K562 (cell line): ENCODE measurements around the gene RNASEH2A. TPM values are rescaled to one million over a fixed set of nuclear protein-coding genes. Genes with fewer than 3 reads are reported as not detected.

ENCODE experiments used
- HNRNPL ChIP-seq: fragments of 200-400 bp; formaldehyde crosslinking; IDR thresholded peaks from 2 replicates; pipeline ENCODE4 v1.6.1; 2017; ENCODE audit warnings: low read depth, mild to moderate bottlenecking, low read length
- POLR2A ChIP-seq: fragments of 450-650 bp; conservative IDR thresholded peaks from 2 replicates; pipeline ENCODE4 v1.6.1; 2016
- PPARD ChIP-seq: fragments of 250-450 bp; sonication (Bioruptor Pico); IDR thresholded peaks from 2 replicates; pipeline ENCODE4 v1.8.0; 2022; ENCODE audit warnings: inconsistent platforms, mild to moderate bottlenecking, moderate library complexity
- THRAP3 ChIP-seq: fragments of 450-650 bp; IDR thresholded peaks from 2 replicates; pipeline ENCODE4 v1.6.1; 2016; ENCODE audit warnings: mild to moderate bottlenecking, inconsistent platforms, borderline replicate concordance
- polyA plus RNA-seq, 8 experiments: library from polyadenylated mRNA; depleted of rRNA in 4 of 8; stranded (reverse) in 5 of 8; unstranded in 3 of 8; fragments of >200 nt; fragmentation: Nextera tagmentation in 2 of 8; fragmentation: Illumina TruSeq in 1 of 8; extraction: Ambion mirVana in 2 of 8; extraction: Trizol in 1 of 8; gene quantifications; 2 replicates each; pipeline versions ENCODE4 v1.2.1 to v1.2.3, GENCODE V29; 2011 to 2014; ENCODE audit warnings: inconsistent platforms in 1 of 8, missing spikeins in 1 of 8
- total RNA-seq, 7 experiments: library from RNA; depleted of rRNA in 6 of 7; stranded (reverse); fragments of >200 nt in 6 of 7; fragmentation: Illumina TruSeq in 2 of 7; extraction: Trizol in 2 of 7; gene quantifications; 2 replicates each; pipeline versions ENCODE4 v1.2.1 to v1.2.3, GENCODE V29; 2011 to 2021; ENCODE audit warnings: low replicate concordance in 1 of 7
- TF ChIP-seq, protein P1 (sequence below), 2 experiments: fragments of 450-650 bp in 1 of 2; sonication (generic) in 1 of 2; formaldehyde crosslinking in 1 of 2; IDR thresholded peaks; 2 replicates each; pipeline versions ENCODE4 v1.7.1 to v1.9.0; 2016 to 2022; ENCODE audit warnings: inconsistent platforms in 1 of 2, mild to moderate bottlenecking in 1 of 2, missing genetic modification reagents in 1 of 2
- TF ChIP-seq, protein P2 (sequence below): fragments of 200-600 bp; sonication (generic); IDR thresholded peaks from one replicate; pipeline ENCODE4 v1.6.1; 2012; ENCODE audit warnings: mild to moderate bottlenecking, low read depth, low read length, inconsistent platforms

RNASEH2A gene
- total and polyA plus RNA-seq, 9 of the 15 experiments (the other 6 are each of a cell fraction or from before 2014, with no cell fraction given): 22.3 to 78.0 (median 61.7) TPM

- TF ChIP-seq, protein P1, sequence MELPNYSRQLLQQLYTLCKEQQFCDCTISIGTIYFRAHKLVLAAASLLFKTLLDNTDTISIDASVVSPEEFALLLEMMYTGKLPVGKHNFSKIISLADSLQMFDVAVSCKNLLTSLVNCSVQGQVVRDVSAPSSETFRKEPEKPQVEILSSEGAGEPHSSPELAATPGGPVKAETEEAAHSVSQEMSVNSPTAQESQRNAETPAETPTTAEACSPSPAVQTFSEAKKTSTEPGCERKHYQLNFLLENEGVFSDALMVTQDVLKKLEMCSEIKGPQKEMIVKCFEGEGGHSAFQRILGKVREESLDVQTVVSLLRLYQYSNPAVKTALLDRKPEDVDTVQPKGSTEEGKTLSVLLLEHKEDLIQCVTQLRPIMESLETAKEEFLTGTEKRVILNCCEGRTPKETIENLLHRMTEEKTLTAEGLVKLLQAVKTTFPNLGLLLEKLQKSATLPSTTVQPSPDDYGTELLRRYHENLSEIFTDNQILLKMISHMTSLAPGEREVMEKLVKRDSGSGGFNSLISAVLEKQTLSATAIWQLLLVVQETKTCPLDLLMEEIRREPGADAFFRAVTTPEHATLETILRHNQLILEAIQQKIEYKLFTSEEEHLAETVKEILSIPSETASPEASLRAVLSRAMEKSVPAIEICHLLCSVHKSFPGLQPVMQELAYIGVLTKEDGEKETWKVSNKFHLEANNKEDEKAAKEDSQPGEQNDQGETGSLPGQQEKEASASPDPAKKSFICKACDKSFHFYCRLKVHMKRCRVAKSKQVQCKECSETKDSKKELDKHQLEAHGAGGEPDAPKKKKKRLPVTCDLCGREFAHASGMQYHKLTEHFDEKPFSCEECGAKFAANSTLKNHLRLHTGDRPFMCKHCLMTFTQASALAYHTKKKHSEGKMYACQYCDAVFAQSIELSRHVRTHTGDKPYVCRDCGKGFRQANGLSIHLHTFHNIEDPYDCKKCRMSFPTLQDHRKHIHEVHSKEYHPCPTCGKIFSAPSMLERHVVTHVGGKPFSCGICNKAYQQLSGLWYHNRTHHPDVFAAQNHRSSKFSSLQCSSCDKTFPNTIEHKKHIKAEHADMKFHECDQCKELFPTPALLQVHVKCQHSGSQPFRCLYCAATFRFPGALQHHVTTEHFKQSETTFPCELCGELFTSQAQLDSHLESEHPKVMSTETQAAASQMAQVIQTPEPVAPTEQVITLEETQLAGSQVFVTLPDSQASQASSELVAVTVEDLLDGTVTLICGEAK (IDR thresholded peaks at IDR 0.05): peak; percentile 56; the same call in 1 of the 2 replicates
- TF ChIP-seq, protein P1 (CRISPR knock-in tag; IDR thresholded peaks at IDR 0.05): no peak
- TF ChIP-seq POLR2A (peak; percentile 98), PPARD (CRISPR knock-in tag) (no peak), HNRNPL (peak; percentile 51; the same call in 1 of the 2 replicates), THRAP3 (no peak)
- TF ChIP-seq, protein P2, sequence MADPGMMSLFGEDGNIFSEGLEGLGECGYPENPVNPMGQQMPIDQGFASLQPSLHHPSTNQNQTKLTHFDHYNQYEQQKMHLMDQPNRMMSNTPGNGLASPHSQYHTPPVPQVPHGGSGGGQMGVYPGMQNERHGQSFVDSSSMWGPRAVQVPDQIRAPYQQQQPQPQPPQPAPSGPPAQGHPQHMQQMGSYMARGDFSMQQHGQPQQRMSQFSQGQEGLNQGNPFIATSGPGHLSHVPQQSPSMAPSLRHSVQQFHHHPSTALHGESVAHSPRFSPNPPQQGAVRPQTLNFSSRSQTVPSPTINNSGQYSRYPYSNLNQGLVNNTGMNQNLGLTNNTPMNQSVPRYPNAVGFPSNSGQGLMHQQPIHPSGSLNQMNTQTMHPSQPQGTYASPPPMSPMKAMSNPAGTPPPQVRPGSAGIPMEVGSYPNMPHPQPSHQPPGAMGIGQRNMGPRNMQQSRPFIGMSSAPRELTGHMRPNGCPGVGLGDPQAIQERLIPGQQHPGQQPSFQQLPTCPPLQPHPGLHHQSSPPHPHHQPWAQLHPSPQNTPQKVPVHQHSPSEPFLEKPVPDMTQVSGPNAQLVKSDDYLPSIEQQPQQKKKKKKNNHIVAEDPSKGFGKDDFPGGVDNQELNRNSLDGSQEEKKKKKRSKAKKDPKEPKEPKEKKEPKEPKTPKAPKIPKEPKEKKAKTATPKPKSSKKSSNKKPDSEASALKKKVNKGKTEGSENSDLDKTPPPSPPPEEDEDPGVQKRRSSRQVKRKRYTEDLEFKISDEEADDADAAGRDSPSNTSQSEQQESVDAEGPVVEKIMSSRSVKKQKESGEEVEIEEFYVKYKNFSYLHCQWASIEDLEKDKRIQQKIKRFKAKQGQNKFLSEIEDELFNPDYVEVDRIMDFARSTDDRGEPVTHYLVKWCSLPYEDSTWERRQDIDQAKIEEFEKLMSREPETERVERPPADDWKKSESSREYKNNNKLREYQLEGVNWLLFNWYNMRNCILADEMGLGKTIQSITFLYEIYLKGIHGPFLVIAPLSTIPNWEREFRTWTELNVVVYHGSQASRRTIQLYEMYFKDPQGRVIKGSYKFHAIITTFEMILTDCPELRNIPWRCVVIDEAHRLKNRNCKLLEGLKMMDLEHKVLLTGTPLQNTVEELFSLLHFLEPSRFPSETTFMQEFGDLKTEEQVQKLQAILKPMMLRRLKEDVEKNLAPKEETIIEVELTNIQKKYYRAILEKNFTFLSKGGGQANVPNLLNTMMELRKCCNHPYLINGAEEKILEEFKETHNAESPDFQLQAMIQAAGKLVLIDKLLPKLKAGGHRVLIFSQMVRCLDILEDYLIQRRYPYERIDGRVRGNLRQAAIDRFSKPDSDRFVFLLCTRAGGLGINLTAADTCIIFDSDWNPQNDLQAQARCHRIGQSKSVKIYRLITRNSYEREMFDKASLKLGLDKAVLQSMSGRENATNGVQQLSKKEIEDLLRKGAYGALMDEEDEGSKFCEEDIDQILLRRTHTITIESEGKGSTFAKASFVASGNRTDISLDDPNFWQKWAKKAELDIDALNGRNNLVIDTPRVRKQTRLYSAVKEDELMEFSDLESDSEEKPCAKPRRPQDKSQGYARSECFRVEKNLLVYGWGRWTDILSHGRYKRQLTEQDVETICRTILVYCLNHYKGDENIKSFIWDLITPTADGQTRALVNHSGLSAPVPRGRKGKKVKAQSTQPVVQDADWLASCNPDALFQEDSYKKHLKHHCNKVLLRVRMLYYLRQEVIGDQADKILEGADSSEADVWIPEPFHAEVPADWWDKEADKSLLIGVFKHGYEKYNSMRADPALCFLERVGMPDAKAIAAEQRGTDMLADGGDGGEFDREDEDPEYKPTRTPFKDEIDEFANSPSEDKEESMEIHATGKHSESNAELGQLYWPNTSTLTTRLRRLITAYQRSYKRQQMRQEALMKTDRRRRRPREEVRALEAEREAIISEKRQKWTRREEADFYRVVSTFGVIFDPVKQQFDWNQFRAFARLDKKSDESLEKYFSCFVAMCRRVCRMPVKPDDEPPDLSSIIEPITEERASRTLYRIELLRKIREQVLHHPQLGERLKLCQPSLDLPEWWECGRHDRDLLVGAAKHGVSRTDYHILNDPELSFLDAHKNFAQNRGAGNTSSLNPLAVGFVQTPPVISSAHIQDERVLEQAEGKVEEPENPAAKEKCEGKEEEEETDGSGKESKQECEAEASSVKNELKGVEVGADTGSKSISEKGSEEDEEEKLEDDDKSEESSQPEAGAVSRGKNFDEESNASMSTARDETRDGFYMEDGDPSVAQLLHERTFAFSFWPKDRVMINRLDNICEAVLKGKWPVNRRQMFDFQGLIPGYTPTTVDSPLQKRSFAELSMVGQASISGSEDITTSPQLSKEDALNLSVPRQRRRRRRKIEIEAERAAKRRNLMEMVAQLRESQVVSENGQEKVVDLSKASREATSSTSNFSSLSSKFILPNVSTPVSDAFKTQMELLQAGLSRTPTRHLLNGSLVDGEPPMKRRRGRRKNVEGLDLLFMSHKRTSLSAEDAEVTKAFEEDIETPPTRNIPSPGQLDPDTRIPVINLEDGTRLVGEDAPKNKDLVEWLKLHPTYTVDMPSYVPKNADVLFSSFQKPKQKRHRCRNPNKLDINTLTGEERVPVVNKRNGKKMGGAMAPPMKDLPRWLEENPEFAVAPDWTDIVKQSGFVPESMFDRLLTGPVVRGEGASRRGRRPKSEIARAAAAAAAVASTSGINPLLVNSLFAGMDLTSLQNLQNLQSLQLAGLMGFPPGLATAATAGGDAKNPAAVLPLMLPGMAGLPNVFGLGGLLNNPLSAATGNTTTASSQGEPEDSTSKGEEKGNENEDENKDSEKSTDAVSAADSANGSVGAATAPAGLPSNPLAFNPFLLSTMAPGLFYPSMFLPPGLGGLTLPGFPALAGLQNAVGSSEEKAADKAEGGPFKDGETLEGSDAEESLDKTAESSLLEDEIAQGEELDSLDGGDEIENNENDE: no peak
These were observed 4.7 kb upstream of the RNASEH2A start, which contains the start of the genes PRDX2 and THSD8 (continued) for GRCh38 chr19:12801466-12802266.
